Mucosa of rectum (tissue), 2 donors: ENCODE data around the gene NOL4L.
"Not testable (repeated sequence)": the region's sequence is repeated elsewhere in the genome, so short reads cannot be mapped to it uniquely, and the experiment has no call there.

Experiments used
- H3K27ac ChIP-seq, 2 donors: one replicate each; pipeline ENCODE4 v1.7.0; 2013; ENCODE audit warnings: inconsistent platforms in 2 of 2, low read depth in 2 of 2, low read length in 2 of 2
- H3K27me3 ChIP-seq, 2 donors: one replicate each; pipeline ENCODE4 v1.7.0; 2013; ENCODE audit warnings: low read length in 2 of 2; ENCODE audit not compliant: control insufficient read depth in 2 of 2, insufficient read depth in 2 of 2
- H3K36me3 ChIP-seq, 2 donors: one replicate each; pipeline ENCODE4 v1.7.0; 2013; ENCODE audit warnings: low read length in 2 of 2; ENCODE audit not compliant: control insufficient read depth in 2 of 2, insufficient read depth in 2 of 2
- H3K4me1 ChIP-seq, 2 donors: one replicate each; pipeline ENCODE4 v1.7.0; 2013; ENCODE audit warnings: low read length in 2 of 2, mild to moderate bottlenecking in 1 of 2; ENCODE audit not compliant: control insufficient read depth in 2 of 2, insufficient read depth in 2 of 2
- H3K4me3 ChIP-seq, 2 donors: one replicate each; pipeline ENCODE4 v1.7.0; 2013; ENCODE audit warnings: low read length in 2 of 2
- H3K9ac ChIP-seq, 2 donors: one replicate each; pipeline ENCODE4 v1.7.0; 2013; ENCODE audit warnings: low read length in 2 of 2, low read depth in 1 of 2, mild to moderate bottlenecking in 1 of 2
- H3K9me3 ChIP-seq, 2 donors: one replicate each; pipeline ENCODE4 v1.7.0; 2013; ENCODE audit warnings: low read length in 2 of 2; ENCODE audit not compliant: control insufficient read depth in 2 of 2
- donor health status: healthy.
- donor health status: Normal muscosa, but diverticular disease.

Gene NOL4L

GRCh38 chr20:32494483-32495216 lies 90.5 kb downstream of the NOL4L start:
- no peak overlapping the region for H3K27ac ChIP-seq
- no peaks in the 10 kb centered on the region for H3K27me3 ChIP-seq
- no peaks in the 10 kb centered on the region for H3K4me1 ChIP-seq
- no peaks in the 10 kb centered on the region for H3K36me3 ChIP-seq
- H3K9ac ChIP-seq = no peak overlapping the region
- no peaks in the 10 kb centered on the region for H3K9me3 ChIP-seq
- H3K4me3 ChIP-seq = no peak overlapping the region

GRCh38 chr20:32493356-32493755 lies 91.8 kb downstream of the NOL4L start:
- H3K4me3 ChIP-seq = no peak overlapping the region

GRCh38 chr20:32491764-32492151 lies 93.4 kb downstream of the NOL4L start:
- H3K27me3 ChIP-seq, H3K36me3 ChIP-seq, H3K4me3 ChIP-seq, H3K9me3 ChIP-seq, H3K9ac ChIP-seq, H3K4me1 ChIP-seq, H3K27ac ChIP-seq: not testable (repeated sequence)

More at GRCh38 chr20:32493356-32493755, 91.8 kb downstream of the NOL4L start:
- Histone ChIP-seq H3K27me3 (no peaks in the 10 kb centered on the region), H3K4me1 (no peaks in the 10 kb centered on the region), H3K36me3 (no peaks in the 10 kb centered on the region), H3K9me3 (no peaks in the 10 kb centered on the region), H3K9ac (no peak overlapping the region), H3K27ac (no peak overlapping the region)

- Histone ChIP-seq H3K9ac (no peak overlapping the region), H3K27me3 (no peaks in the 10 kb centered on the region), H3K36me3 (no peaks in the 10 kb centered on the region), H3K4me1 (peaks cover under 1% of the 10 kb centered on the region in 2 donors), H3K4me3 (no peak overlapping the region), H3K27ac (no peak overlapping the region), H3K9me3 (no peaks in the 10 kb centered on the region)
These were observed 94.0 kb downstream of the NOL4L start for GRCh38 chr20:32490942-32491763.

GRCh38 chr20:32488066-32488838 lies 96.9 kb downstream of the NOL4L start:
- no peaks in the 10 kb centered on the region for H3K27me3 ChIP-seq

GRCh38 chr20:32487381-32487780 lies 97.8 kb downstream of the NOL4L start:
- H3K9me3 ChIP-seq = no peaks in the 10 kb centered on the region
- H3K27ac ChIP-seq = no peak overlapping the region
- H3K4me3 ChIP-seq = no peak overlapping the region
- H3K9ac ChIP-seq = no peak overlapping the region
- H3K36me3 ChIP-seq = no peaks in the 10 kb centered on the region
- H3K4me1 ChIP-seq = peaks cover 13 to 15% of the 10 kb centered on the region in 2 donors
- no peaks in the 10 kb centered on the region for H3K27me3 ChIP-seq

More at GRCh38 chr20:32488066-32488838, 96.9 kb downstream of the NOL4L start:
- Histone ChIP-seq H3K27ac (no peak overlapping the region), H3K9ac (no peak overlapping the region), H3K4me1 (peaks cover 13 to 15% of the 10 kb centered on the region in 2 donors), H3K4me3 (no peak overlapping the region), H3K9me3 (no peaks in the 10 kb centered on the region), H3K36me3 (no peaks in the 10 kb centered on the region)

GRCh38 chr20:32485770-32486478 lies 99.2 kb downstream of the NOL4L start:
- Histone ChIP-seq H3K9ac (peak overlapping the region in 1 of 2 donors; percentile 21), H3K9me3 (no peaks in the 10 kb centered on the region), H3K27ac (peak overlapping the region; percentile 38 to 84), H3K36me3 (no peaks in the 10 kb centered on the region), H3K4me1 (peaks cover 23 to 27% of the 10 kb centered on the region in 2 donors), H3K4me3 (no peak overlapping the region), H3K27me3 (no peaks in the 10 kb centered on the region)

- Histone ChIP-seq H3K9ac (peak overlapping the region; percentile 3 to 52), H3K4me3 (peak overlapping the region; percentile 60 to 69), H3K4me1 (peaks cover 30 to 35% of the 10 kb centered on the region in 2 donors), H3K27ac (peak overlapping the region; percentile 84 to 88), H3K9me3 (no peaks in the 10 kb centered on the region), H3K36me3 (no peaks in the 10 kb centered on the region), H3K27me3 (no peaks in the 10 kb centered on the region)
These were observed 100.0 kb downstream of the NOL4L start for GRCh38 chr20:32484958-32485769.
